Tibial nerve (tissue), 4 donors: ENCODE data around the gene PRR30.

Experiments used
- EP300 ChIP-seq, 2 donors: sonication (generic); formaldehyde crosslinking; IDR thresholded peaks; one replicate each; pipeline ENCODE4 v1.6.1; 2017; ENCODE audit warnings: antibody characterized with exemption in 2 of 2, mild to moderate bottlenecking in 1 of 2
- POLR2A ChIP-seq, 2 donors: fragments of 450-650 bp; IDR thresholded peaks; one replicate each; pipeline ENCODE4 v1.6.1; 2017; ENCODE audit warnings: antibody characterized with exemption in 2 of 2, mild to moderate bottlenecking in 2 of 2, moderate library complexity in 2 of 2
- TF ChIP-seq, protein P1 (sequence below), 5 experiments: fragments of 200-600 bp in 3 of 5; fragments of 450-650 bp in 2 of 5; sonication (generic) in 3 of 5; IDR thresholded peaks; one replicate each; pipeline ENCODE4 v1.5.1; 2016 to 2019; ENCODE audit warnings: antibody characterized with exemption in 5 of 5, mild to moderate bottlenecking in 3 of 5, moderate library complexity in 2 of 5

- TF ChIP-seq POLR2A (IDR thresholded peaks at IDR 0.05) (no peak), EP300 (IDR thresholded peaks at IDR 0.05) (no peak)
- TF ChIP-seq, protein P1, sequence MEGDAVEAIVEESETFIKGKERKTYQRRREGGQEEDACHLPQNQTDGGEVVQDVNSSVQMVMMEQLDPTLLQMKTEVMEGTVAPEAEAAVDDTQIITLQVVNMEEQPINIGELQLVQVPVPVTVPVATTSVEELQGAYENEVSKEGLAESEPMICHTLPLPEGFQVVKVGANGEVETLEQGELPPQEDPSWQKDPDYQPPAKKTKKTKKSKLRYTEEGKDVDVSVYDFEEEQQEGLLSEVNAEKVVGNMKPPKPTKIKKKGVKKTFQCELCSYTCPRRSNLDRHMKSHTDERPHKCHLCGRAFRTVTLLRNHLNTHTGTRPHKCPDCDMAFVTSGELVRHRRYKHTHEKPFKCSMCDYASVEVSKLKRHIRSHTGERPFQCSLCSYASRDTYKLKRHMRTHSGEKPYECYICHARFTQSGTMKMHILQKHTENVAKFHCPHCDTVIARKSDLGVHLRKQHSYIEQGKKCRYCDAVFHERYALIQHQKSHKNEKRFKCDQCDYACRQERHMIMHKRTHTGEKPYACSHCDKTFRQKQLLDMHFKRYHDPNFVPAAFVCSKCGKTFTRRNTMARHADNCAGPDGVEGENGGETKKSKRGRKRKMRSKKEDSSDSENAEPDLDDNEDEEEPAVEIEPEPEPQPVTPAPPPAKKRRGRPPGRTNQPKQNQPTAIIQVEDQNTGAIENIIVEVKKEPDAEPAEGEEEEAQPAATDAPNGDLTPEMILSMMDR (IDR thresholded peaks at IDR 0.05): no peak
Observed at GRCh38 chr2:27133195-27133875, 5.9 kb downstream of the PRR30 start.
